Stimulated activated CD4-positive, alpha-beta T cell treated with anti-CD3 and anti-CD28 coated beads, TNF-alpha, amount 100 ng/mL, for 24 hours (primary cell): ENCODE results near the gene KRT36.

Experiments
- DNase-seq, 3 experiments: peaks; one replicate each; pipeline ENCODE4 v3.0.0-alpha.2; 2020; ENCODE audit warnings: low read depth in 3 of 3

The KRT36 gene

DNA sequence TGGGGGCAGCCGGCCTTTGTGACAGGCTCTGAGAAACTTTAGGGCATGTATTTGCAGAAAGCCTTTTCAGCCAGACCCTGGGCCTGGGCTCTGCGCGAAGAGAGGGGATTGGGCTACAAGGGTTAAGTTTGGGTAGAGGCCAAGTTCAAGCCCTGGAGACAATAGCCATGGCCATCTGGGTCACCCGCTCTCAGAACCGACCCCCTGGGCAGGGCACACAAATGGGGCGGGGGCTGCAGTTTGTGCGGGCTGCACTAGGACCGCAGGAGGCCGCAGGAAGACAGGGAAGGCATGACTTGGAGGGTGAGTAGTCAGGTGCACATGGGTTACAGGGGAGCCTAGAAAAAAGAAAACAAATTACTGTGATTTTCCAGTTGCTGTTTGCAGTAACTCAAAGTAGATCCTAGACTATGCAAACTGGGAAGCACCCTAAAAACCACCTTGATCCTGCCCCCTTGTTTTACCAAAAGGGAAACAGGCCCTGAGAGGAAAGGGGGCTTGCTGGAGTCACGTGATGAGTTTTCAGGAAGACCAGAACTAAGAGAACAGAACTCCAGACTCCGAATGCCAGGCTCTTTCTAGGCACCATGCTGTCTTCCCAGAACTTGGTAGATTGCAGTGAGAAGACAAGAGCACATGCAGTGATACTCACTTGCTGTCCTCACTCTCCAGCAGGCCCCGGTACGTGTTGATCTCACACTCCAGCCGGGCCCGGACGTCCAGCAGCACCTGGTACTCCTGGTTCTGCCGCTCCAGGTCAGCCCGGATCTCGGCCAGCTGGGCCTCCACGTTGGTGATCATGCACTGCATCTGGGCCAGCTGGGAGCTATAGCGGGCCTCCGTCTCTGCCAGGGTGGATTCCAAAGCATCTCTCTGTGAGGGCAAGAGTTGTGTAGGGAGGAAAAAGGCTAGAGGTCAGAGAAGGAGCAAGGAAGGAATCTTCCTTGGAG lies 12.6 kb downstream of the KRT36 start:
- DNase-seq: no peak

DNA sequence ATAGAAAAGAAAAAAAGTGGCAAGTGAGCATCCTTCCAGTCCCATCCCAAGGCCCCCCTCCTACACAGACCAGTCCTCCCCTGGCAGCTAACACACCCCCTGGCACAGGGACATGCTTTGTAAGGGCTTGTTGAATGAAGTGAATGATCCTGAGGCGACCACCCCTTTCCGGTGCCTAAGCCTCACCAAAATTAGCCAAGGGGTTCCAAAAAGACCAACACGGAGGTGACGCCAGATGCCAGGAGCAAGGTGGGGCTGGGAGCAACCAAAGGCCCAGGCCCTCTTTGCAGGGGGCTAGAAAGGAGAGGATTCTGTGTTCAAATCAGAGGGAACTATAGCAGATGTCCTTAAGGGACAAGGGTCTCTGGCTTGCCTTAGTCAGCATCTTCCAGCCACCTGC lies 14.3 kb downstream of the KRT36 start:
- DNase-seq: no peak

DNA sequence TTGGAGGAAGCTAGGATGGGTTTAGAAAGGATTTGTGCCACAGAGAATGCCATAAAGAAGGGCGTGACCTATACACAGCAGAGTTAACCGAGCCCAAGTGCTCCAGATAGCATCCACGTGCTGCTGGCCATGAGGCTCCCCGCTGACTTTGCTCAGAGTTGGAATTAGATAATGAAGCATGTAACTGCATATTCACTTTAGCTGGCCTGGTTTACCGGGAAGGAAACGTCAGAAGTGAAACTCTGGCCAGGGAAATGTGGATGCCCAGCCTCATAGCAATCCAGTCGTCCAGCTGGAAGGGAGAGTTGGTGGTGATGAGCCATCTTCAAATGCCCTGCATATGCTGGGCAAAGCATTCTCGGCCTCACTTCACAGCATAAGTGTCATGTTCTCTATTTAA lies 14.8 kb downstream of the KRT36 start:
- DNase-seq: no peak

DNA sequence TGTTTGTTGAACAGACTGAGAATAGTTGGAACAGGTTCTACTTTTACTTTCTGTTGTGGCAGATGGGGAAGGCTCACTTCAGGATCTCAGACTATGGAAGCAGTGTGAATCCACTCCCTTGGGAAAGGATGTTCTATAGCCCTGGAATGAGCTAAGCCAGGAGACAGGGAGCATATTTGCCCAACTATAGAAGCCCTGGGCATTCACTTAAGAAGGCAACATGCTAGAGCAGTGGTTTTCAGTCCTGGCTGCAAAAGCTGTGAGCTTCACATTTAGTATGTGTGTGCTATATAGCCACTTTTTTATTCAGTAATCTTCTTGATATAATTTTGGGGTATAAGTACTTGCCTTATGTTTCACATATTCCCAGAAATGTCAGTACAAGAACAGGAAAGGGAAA lies 21.4 kb downstream of the KRT36 start:
- no peak for DNase-seq

DNA sequence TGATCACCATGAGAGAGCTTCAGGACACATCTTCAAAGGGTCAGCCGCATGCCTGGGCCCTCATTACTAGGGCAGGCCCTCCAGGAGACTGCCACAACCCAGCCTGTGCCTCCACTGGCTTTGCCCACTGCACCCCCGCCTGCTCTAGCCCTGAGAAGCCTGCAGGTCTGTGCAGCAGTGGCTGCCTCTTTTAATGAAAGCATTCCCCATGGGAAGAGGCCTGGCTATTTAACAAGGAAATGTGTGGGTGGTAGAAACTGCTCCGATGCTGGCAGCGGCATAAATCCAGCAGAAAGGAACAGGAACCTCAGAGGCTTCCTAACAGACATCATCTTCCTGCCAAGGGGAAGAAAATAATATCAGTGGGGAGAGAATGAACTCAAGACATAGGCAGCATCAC lies 22.1 kb downstream of the KRT36 start:
- no peak for DNase-seq

DNA sequence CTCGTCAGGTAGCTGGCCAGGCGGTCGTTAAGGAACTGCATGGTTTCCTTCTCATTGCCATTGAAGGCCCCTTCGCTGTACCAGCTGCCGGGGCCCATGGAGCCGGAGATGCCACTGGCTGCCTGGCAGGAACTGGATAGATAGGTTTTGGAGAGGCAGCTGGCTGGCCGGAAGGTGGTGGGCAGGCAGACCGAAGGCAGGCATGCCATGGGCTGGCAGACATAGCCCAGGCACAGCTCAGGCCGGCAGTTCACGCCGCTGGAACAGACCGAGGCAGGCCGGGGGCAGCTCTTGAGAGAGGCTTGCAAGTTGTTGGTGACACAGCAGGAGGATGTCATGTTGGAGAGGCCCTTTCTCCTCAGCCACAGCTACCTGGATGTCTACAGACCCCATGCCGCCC lies 22.7 kb downstream of the KRT36 start, which contains the start of gene KRT32:
KRT32 (minus strand) TSS at position 399 of the 400 bp plus-strand sequence; CDS start at position 338, 61 bp downstream.
- DNase-seq: no peak

DNA sequence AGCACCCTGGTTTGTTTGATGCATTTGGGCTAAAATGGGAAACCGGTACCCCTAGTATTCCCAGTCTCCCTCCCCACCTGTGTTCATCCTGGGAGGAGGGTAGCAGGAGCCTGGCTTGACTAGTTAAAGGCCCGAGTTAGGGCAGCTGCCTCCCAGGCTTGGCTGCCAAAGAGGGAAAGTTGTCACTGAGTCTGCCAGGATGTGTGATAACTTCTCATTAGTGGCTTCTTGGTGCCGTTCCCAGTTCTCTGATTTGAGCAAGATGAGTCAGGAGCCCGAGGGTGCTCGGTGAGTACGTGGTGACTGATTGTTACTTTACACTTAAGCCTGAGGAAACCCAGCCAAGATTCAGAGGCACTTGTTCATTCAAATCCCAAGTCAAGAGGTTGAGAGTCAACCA lies 25.0 kb downstream of the KRT36 start:
- no peak for DNase-seq

DNA sequence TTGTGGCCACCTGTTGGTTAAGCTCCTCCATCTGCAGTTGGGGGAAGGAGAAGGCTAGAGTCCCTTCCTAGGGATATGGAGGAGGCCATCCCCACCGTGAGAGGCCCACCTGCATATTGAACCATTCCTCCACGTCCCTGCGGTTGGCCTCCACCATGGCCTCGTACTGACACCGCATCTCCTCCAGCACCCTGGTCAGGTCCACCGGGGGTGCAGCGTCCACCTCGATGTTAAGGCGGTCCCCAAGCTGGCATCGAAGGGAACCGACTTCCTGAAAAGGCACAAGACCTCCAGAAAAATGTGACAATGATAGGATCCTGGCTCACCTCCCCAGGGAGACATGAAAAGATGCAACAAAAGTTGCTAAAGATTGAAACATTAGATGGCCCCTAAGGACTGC lies 25.5 kb downstream of the KRT36 start:
- DNase-seq: no peak

DNA sequence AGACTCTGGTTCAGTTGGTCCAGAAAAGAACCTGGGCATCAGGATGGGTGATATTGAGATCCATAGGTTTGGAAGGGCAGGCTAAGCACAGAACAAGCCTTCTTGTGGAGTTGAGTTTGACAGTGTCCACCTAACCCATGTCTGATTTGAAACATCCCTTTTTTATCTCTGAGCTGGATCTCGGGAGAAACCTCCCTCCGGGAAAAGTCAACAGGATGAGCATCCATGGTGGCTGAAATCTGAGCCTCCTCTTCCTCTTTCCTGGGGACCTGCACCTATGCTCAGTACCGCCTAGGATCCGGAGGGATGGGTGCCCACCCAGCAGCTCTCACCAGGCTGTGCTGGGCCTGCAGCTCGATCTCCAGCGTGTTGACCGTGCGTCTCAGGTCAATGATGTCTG lies 26.0 kb downstream of the KRT36 start:
- no peak for DNase-seq

DNA sequence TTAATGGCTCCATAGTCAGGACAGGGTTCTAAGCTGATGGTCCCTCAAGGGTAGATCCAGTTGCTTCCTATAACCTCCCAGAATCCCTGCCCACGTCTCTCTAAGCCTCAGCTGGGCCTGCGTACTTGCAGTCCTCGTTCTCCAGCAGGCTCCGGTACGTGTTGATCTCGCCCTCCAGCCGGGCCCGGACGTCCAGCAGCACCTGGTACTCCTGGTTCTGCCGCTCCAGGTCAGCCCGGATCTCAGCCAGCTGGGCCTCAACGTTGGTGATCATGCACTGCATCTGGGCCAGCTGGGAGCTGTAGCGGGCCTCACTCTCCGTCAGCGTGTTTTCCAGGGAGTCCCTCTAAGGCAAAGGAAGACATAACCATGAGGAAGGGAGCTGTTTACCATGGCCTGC lies 27.0 kb downstream of the KRT36 start:
- DNase-seq: no peak

DNA sequence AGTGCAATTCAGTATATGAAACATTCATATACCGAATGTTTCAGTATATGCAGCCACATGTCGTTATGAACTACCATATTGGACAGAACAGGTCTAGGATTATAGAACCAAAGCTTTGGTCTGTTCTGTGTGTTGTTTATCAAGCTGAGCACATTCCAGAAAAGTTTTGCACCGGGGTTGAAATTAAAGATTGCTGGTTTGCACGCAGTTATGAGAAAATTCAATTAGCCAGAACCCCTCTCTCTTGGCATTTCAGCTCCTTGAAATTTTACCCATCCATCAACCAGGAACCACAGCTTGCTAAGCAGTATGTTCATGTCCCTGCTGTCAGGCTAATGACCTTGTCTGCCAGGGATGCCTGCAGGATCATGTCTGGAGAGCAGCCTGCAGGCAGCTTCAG lies 32.0 kb downstream of the KRT36 start:
- DNase-seq: no peak

DNA sequence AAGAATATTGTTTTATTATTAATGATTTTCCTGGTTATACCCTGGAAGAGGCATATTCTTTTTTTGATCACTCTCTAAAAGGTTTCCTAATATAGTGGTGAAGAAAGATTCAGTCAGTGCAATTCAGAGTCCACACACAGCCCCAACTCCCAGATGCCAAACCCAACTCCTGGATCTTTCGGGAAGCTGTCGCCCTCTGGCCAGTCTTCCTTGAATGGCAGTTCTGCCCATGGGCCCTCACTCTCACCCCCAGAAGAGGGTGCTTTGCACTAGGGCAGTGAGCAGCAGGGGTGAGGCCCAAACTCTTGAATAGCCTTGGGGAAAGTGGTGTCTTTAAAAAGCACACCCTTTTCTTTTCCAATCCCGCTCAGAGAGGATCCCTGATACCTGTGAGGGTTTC lies 33.5 kb downstream of the KRT36 start:
- DNase-seq: no peak

DNA sequence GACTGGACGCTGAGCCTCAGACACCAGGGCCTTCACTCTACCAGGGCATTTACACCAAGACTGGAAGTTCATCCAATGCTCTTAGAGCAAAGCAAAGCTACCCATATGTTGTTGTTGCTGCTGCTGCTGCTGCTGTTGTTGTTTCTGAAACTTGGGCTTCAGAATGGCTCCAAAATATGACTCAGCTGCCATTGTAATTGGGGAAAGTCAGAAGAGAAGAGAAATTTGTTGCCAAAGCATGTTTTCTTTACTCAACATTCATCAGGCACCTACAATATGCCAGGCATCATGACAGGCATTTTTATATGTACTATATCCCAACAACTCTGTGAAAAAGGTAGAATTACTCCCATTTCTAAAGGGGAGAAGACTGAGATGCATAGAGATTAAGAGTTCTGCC lies 34.5 kb downstream of the KRT36 start:
- no peak for DNase-seq

DNA sequence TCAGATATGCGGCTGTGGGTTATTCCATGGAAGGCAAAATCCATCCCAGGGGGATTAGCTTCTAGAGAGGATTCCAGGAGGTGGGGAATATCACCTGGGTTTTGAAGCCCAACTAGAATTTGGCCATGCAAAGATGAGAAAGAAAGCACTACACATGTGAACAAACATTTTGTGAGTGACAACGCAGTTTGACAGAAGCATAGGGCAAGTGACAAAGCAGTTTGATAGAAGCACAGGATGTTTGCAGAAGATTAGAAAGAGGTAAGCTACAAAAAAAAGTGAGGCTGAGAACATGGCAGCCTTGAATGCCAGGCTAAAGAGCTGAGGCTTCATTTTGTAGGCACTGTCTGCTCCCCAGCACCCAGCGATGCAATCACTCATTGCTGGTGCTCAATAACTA lies 36.6 kb downstream of the KRT36 start:
- DNase-seq: no peak

DNA sequence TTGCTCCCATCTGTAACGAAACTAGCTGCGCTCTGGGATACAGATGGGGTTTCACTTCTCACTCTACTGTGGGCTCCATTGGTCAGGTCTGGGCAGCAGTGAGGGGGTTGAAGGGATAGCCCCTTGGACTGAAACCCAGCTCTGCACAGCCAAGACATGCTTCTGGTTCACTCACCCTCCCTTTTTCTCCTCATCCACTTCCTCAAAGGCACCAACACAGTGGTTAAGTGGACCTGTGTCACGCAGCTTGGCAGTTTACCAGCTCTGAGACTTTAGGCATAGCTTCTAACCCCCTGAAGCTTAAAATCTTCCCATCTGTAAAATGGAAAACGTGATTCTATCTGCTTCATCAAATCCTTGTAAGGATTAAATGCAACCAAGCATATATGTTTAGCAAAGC lies 37.4 kb downstream of the KRT36 start:
- no peak for DNase-seq

DNA sequence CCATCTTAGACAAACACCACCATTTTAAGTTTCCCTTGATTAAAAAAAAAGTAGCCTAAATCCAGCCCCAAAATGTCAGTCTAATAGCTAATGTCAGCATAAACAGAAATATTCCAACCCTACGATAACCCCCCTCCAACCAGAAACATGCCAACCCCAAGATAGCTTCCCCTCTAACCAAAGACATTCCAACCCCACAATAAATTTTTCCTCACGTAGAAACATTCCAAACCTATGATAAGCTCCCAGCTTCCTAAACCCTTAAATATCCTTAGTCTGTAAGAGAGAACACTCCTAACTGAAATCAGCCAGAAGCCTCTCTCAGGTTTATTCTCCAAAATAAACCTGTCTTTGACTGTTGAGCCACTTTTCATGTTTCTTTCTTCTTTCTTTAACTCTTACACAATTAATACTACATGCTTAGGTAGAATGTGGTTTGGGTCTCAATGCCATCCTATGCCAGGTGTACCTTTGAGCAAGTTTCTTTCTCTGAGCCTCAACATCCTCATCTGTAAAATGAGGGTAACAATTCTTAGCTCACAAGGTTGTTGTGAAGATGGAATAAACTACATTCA lies 38.5 kb downstream of the KRT36 start:
- no peak for DNase-seq

DNA sequence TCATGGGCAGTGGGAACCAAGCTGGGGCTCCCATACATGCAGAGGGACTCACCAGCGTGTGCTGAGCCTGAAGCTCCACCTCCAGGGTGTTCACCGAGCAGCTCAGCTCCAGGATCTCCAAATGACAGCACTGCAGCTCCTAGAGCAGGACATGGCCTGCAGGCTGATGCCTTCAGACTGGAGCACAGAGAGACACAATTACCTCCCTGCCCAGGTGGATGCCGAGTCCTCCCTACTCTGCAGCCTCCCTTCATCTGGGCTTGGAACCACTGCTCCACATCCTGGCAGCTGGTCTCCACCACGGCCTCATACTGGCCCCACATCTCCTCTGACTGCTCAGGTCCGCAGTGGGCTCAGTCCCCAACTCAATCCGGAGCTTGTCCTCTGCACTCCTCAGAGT lies 40.7 kb downstream of the KRT36 start:
- DNase-seq: no peak

DNA sequence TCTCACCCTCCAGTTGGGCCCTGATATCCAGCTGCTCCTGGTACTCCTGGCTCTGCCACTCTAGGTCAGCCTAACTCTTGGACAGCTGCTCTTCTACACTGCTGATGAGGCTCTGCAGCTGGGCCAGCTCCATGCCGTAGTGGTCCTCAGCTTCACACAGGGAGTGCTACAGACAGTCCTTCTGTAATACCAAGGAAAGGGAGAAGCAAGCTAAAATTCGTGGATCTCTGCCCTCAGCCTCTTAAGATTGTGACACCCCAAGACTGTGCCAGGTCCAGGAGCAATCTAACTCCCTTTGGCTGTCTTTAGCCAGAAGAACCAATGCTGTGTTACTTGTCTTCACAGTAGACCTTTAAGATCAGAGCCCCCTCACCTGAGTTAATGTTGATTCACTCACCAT lies 41.2 kb downstream of the KRT36 start:
- DNase-seq: no peak

DNA sequence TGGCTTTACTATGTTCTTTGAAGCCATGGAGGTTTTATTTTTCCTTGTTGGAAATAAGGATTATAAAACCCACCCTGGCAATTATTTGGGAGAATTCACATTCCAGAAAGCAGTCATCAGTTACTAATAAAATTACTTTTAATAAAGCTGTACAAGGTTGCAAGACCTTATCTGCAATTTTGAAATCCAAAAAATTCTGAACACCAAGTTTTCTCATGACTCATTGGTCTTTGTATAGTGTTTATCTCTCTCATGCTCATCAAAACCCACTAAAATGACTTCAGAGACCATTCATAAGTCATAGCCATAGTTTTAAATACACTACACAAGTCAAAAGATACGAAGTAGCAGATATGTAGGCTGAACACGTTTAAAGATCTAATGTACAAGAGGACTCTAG lies 42.9 kb downstream of the KRT36 start:
- DNase-seq: no peak

DNA sequence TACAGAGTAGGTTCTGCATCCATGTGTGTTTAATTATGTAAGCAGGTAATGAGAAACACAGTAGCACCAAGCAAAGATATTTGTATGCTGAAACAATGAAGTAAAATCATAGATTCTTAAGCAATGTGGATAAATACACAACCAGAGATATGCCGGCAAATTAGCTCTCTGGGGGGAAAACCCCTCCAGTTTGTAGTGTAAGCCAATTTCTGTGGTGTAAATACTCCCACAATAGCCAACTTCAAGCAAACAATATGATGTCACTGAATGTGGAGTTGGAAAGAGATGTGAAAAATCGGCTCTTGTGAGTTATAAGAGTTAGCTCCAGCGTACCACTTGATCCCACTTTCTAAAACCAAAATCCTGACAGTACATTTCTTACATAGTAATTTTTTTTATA lies 45.1 kb downstream of the KRT36 start:
- no peak for DNase-seq

DNA sequence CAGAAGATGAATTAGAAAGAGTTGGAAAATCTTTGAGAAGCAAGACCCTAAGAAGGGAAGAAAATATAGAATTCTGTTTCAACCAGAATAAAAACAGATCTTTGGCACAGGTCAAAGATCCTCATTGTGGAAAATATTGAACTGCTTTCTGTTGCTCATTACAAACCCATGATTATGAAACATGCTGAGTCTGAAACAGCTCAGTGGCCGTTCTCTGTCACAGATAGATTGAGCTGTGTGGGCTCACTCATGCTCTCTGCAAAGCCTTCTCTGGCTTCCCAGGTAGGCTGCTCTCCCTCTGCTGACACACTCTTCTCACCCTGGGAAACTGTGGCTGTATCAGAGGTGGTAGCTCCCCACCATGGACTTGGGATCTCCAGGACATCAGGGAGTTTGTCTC lies 45.5 kb downstream of the KRT36 start:
- no peak for DNase-seq

DNA sequence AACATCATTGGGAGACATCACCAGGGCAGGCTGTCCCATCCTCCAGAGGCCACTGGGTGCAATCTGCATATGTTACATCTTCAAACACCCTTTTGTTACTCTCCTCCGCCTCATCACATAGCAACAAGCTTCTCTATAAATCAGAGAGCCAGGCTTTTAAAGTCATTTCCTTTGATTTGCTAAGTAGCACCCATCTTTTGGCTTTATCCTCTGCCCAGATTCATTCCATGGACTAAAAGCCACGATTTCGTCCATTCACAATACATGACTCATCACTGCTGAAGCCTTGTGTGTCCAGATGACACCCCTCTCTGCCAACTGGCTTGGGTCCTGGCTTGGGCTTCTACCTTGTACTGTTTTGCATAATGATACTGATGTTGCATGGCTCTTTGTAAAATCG lies 47.0 kb downstream of the KRT36 start:
- DNase-seq: no peak

DNA sequence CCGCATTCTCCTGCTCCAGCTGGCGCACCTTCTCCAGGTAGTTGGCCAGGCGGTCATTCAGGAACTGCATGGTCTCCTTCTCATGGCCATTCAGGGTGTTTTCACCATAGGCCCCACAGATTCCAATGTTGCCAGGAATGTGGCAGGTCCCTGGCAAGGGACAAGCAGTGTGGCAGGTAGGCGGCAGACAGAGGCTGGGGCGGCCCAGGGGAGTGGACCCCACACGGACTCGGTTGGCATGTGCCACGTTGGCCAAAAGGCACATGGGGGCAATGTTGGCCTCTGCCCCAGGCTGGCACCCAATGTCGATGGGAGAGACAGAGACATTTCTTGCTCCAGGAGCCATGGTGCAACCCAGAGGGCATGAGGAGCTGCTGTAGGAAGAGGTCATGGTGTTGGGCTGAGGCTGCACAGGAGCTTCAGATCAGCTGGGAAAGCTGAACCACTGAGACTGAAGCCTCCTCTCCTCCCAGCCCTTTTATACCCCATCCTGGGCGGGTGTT lies 49.1 kb downstream of the KRT36 start, which contains the start of gene KRT38:
KRT38 (minus strand) TSS at position 453 of the 503 bp plus-strand sequence; CDS start at position 391, 62 bp downstream.
- no peak for DNase-seq
